ENCODE data around the gene GGN.

The GGN gene

DNA sequence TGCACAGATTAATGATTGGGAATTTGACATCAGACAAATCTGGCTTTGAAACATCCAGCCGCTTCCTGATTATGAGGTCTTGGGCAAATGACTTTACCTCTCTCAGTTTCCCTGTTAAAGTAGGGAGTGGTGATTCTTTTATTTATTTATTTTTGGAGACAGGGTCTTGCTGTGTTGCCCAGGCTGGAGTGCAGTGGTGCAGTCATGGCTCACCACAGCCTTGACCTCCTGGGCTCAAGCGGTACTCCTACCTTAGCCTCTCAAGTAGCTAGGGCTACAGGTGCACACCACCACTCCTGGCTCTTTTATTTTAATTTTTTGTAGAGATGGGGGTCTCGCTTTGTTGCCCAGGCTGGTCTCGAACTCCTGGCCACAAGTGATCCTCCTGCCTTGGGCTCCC lies 10.8 kb downstream of the GGN start:
- DNase-seq (ENCODE audit: low read depth in 1 of 2, low spot score in 1 of 2) = no peak
- H3K27ac ChIP-seq (replicated peaks) = no peak overlapping the region
- no peak for TF ChIP-seq POLR2AphosphoS5 (IDR thresholded peaks at IDR 0.05; ENCODE audit: low read depth)
- TF ChIP-seq REST (IDR thresholded peaks at IDR 0.05; ENCODE audit: insufficient replicate concordance, low read depth) = no peak
- no peak for TF ChIP-seq GABPA (IDR thresholded peaks at IDR 0.05; ENCODE audit: low read depth)
- no peak for TF ChIP-seq SPI1 (IDR thresholded peaks at IDR 0.05; ENCODE audit: borderline replicate concordance, low read depth)
- H3K4me3 ChIP-seq (replicated peaks; ENCODE audit: insufficient read depth, low read length) = no peak overlapping the region
- no peaks in the 10 kb centered on the region for H3K27me3 ChIP-seq (ENCODE audit: insufficient read depth, poor library complexity, severe bottlenecking)

- no peak for DNase-seq (ENCODE audit: low read depth in 1 of 2, low spot score in 1 of 2)
- TF ChIP-seq, protein P1, sequence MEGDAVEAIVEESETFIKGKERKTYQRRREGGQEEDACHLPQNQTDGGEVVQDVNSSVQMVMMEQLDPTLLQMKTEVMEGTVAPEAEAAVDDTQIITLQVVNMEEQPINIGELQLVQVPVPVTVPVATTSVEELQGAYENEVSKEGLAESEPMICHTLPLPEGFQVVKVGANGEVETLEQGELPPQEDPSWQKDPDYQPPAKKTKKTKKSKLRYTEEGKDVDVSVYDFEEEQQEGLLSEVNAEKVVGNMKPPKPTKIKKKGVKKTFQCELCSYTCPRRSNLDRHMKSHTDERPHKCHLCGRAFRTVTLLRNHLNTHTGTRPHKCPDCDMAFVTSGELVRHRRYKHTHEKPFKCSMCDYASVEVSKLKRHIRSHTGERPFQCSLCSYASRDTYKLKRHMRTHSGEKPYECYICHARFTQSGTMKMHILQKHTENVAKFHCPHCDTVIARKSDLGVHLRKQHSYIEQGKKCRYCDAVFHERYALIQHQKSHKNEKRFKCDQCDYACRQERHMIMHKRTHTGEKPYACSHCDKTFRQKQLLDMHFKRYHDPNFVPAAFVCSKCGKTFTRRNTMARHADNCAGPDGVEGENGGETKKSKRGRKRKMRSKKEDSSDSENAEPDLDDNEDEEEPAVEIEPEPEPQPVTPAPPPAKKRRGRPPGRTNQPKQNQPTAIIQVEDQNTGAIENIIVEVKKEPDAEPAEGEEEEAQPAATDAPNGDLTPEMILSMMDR (IDR thresholded peaks at IDR 0.05; ENCODE audit: insufficient read depth, low read length) = no peak
- no peak for TF ChIP-seq GABPA (IDR thresholded peaks at IDR 0.05; ENCODE audit: low read depth)
- no peaks in the 10 kb centered on the region for H3K27me3 ChIP-seq (ENCODE audit: insufficient read depth, poor library complexity, severe bottlenecking)
- H3K27ac ChIP-seq (replicated peaks) = no peak overlapping the region
- no peak overlapping the region for H3K4me3 ChIP-seq (replicated peaks; ENCODE audit: insufficient read depth, low read length)
These were observed 11.3 kb downstream of the GGN start for GRCh38 chr19:38376576-38376975.

DNA sequence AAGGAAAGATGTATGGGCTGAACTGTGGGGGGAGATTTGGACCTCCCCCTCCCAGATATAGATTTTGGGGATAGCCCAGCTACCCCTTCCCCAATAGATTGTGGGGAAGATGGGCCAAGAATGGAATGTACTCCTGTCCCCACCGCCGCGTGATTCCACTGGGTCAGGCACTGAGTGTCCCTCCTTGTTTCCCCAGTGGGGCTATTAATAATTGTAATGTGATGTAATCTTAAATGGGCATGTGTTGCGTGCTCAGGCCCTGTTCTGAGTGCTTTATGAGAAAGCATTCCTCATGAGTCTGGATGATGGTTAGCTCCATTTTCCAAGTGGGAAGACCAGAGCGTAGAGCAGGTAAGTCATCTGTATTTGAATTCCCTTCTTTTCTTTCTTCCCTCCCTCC lies 12.1 kb downstream of the GGN start:
- H3K27ac ChIP-seq (replicated peaks) = peak overlapping the region; percentile 92
- no peak for DNase-seq (ENCODE audit: low read depth in 1 of 2, low spot score in 1 of 2)
- TF ChIP-seq GABPA (IDR thresholded peaks at IDR 0.05; ENCODE audit: low read depth) (no peak), SPI1 (IDR thresholded peaks at IDR 0.05; ENCODE audit: borderline replicate concordance, low read depth) (no peak), REST (IDR thresholded peaks at IDR 0.05; ENCODE audit: insufficient replicate concordance, low read depth) (no peak), POLR2AphosphoS5 (IDR thresholded peaks at IDR 0.05; ENCODE audit: low read depth) (no peak)
- TF ChIP-seq, protein P1 (IDR thresholded peaks at IDR 0.05; ENCODE audit: insufficient read depth, low read length) = no peak

DNA sequence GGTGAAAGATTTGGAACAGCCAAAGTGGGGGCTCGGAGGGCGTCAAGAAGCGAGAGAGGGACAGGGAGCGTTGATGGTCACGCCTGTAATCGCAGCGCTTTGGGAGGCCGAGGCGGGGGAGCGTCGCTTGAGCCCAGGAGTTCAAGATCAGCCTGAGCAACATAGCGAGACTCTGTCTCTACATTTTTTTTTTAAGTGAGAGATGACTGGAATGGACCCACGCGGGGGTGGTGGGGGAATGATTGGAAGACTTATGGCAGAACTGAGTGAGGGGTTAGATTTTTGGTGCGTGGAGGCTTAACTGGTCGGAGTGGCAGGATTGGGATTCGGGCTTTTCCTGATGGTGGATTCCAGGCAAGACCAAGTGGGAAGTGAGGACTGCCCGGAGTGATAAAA lies 12.7 kb downstream of the GGN start:
- DNase-seq (ENCODE audit: low read depth in 1 of 2, low spot score in 1 of 2) = no peak
- Histone ChIP-seq H3K27ac (replicated peaks) (peak overlapping the region; percentile 92), H3K4me3 (replicated peaks; ENCODE audit: insufficient read depth, low read length) (peak overlapping the region; percentile 66), H3K27me3 (ENCODE audit: insufficient read depth, poor library complexity, severe bottlenecking) (no peaks in the 10 kb centered on the region)
- TF ChIP-seq GABPA (IDR thresholded peaks at IDR 0.05; ENCODE audit: low read depth) (no peak), REST (IDR thresholded peaks at IDR 0.05; ENCODE audit: insufficient replicate concordance, low read depth) (no peak), POLR2AphosphoS5 (IDR thresholded peaks at IDR 0.05; ENCODE audit: low read depth) (no peak)
- TF ChIP-seq, protein P1 (IDR thresholded peaks at IDR 0.05; ENCODE audit: insufficient read depth, low read length) = no peak

More for the DNA sequence above, 12.1 kb downstream of the GGN start:
- H3K27me3 ChIP-seq (ENCODE audit: insufficient read depth, poor library complexity, severe bottlenecking) = no peaks in the 10 kb centered on the region
- peak overlapping the region; percentile 66 for H3K4me3 ChIP-seq (replicated peaks; ENCODE audit: insufficient read depth, low read length)
